ENCODE results near the gene ARHGAP31. TPM values are rescaled to one million over a fixed set of nuclear protein-coding genes. Genes with fewer than 3 reads are reported as not detected.

Gene ARHGAP31
- polyA plus RNA-seq, 6 donors from 2014 or later: 0.54 to 1.5 (median 0.83) TPM; not detected in 1

GRCh38 chr3:119401503-119402440 is 107.6 kb downstream of the ARHGAP31 start:
- Mint-ChIP-seq H3K9me3 (no peaks in the 10 kb centered on the region), H3K27ac (peak overlapping the region in 1 of 6 donors; percentile 47), H3K36me3 (no peaks in the 10 kb centered on the region), H3K27me3 (no peaks in the 10 kb centered on the region), H3K4me1 (peaks cover 0 to 7% (median 4%) of the 10 kb centered on the region in 3 donors), H3K4me3 (no peak overlapping the region)
- DNase-seq: no peak
- ATAC-seq (ENCODE audit: low read depth in 2 of 2): no peak

- Mint-ChIP-seq H3K4me1 (peaks cover 0 to 7% (median 4%) of the 10 kb centered on the region in 3 donors), H3K4me3 (no peak overlapping the region), H3K36me3 (no peaks in the 10 kb centered on the region), H3K27ac (no peak overlapping the region), H3K27me3 (no peaks in the 10 kb centered on the region), H3K9me3 (no peaks in the 10 kb centered on the region)
- DNase-seq (no peak), ATAC-seq (ENCODE audit: low read depth in 2 of 2) (no peak)
Observed at GRCh38 chr3:119402791-119403190, 108.6 kb downstream of the ARHGAP31 start.

DNA sequence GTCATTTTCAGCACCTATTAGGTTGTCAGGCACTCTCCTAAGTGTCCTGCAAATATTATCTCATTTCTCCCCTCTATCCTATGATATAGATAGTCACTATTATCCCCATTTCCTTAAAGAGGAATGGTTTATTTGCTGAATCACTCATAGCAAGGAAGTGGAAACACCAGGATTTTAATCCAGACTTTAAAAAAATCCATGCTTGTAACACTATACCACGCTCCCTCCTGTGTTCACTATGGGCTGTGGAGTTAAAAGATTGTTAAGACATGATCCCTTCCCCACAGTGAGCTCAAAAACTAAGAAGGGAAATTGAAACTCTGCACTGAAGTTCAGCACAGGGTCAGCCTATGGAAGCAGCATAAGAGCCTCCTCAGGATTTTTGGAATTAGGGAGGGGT is 109.0 kb downstream of the ARHGAP31 start:
- Mint-ChIP-seq H3K9me3 (no peaks in the 10 kb centered on the region), H3K4me3 (no peak overlapping the region), H3K27me3 (no peaks in the 10 kb centered on the region), H3K27ac (no peak overlapping the region), H3K36me3 (no peaks in the 10 kb centered on the region), H3K4me1 (peaks cover 0 to 7% (median 4%) of the 10 kb centered on the region in 3 donors)
- no peak for ATAC-seq (ENCODE audit: low read depth in 2 of 2)
- no peak for DNase-seq

DNA sequence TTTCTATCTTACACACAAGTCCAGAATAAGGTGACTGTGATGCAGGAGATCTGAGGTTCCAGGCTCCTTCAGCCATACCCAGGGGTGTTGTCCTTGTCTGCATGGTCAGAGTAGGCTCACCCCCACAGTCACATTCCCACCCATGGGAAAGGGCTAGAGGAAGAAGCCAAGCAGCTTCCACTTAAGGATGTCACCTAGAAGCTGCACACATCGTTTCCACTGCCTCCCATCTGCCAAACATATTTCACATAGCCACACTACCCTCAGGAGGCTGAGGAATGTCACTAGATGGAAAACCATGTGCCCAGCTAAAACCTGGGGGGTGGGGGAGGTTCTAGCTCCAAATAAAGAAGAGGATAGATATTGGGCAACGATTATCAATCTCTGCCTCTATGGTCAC is 111.1 kb downstream of the ARHGAP31 start:
- Mint-ChIP-seq H3K27me3 (no peaks in the 10 kb centered on the region), H3K9me3 (no peaks in the 10 kb centered on the region), H3K4me1 (peaks cover 0 to 7% (median 4%) of the 10 kb centered on the region in 3 donors), H3K36me3 (peaks cover 4% of the 10 kb centered on the region in 2 donors), H3K27ac (no peak overlapping the region), H3K4me3 (no peak overlapping the region)
- ATAC-seq (ENCODE audit: low read depth in 2 of 2) (no peak), DNase-seq (no peak)

GRCh38 chr3:119408243-119408950 is 114.2 kb downstream of the ARHGAP31 start:
- Mint-ChIP-seq H3K4me1 (no peaks in the 10 kb centered on the region), H3K27me3 (no peaks in the 10 kb centered on the region), H3K9me3 (no peaks in the 10 kb centered on the region), H3K36me3 (peaks cover 4 to 15% of the 10 kb centered on the region in 2 donors), H3K27ac (no peak overlapping the region), H3K4me3 (no peak overlapping the region)
- DNase-seq (no peak), ATAC-seq (ENCODE audit: low read depth in 2 of 2) (no peak)

DNA sequence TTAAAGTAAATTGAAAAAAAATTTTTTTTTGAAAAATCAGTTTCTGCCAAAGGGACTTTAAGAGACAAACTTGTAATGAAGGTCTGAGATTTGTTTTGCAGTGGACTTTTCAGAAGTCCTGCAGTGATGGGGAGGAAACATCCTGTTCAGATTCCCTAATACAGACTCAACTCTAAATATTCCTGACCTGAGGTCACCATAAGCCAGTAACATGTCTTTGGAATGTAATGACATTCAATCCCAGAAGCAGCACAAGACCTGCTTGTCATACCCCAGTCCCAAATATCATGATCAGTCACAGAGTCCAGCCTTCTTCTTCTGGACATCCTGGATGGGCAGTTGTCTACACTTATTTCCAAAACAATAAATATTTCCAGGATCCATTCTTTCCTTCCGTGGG is 115.7 kb downstream of the ARHGAP31 start:
- ATAC-seq (ENCODE audit: low read depth in 2 of 2) (no peak), DNase-seq (no peak)
- H3K4me1 Mint-ChIP-seq: no peaks in the 10 kb centered on the region
- no peaks in the 10 kb centered on the region for H3K27me3 Mint-ChIP-seq
- no peak overlapping the region for H3K4me3 Mint-ChIP-seq
- no peak overlapping the region for H3K27ac Mint-ChIP-seq
- H3K9me3 Mint-ChIP-seq: no peaks in the 10 kb centered on the region
- H3K36me3 Mint-ChIP-seq: peaks cover 4 to 15% of the 10 kb centered on the region in 2 donors

GRCh38 chr3:119413603-119414280 is 119.6 kb downstream of the ARHGAP31 start:
- no peak for ATAC-seq (ENCODE audit: low read depth in 2 of 2)
- Mint-ChIP-seq H3K27me3 (no peaks in the 10 kb centered on the region), H3K27ac (no peak overlapping the region), H3K9me3 (no peaks in the 10 kb centered on the region), H3K4me1 (no peaks in the 10 kb centered on the region), H3K4me3 (no peak overlapping the region), H3K36me3 (peaks cover 3 to 15% of the 10 kb centered on the region in 2 donors)
- DNase-seq: no peak

DNA sequence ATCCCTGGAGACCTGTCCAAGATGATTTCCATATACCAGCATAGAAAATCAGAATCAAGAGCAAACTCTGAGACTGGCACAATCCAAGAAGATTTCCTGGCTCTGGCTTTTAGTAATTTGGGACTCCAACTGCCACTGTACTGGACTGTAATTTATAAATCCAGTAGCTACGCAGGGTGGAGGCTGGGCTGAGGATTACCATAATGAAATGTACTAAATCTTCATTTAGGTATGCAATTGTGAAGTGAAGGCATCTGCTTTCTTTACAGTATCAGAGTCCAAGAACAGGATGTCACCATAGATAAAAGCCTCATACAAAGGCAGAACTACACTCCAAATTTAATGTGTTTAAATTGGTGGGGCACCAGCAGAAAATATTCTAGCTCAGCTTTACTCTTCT is 122.7 kb downstream of the ARHGAP31 start:
- no peaks in the 10 kb centered on the region for H3K36me3 Mint-ChIP-seq
- no peaks in the 10 kb centered on the region for H3K4me1 Mint-ChIP-seq
- no peaks in the 10 kb centered on the region for H3K9me3 Mint-ChIP-seq
- ATAC-seq (ENCODE audit: low read depth in 2 of 2) (no peak), DNase-seq (no peak)
- H3K27me3 Mint-ChIP-seq: no peaks in the 10 kb centered on the region
- no peak overlapping the region for H3K4me3 Mint-ChIP-seq
- H3K27ac Mint-ChIP-seq: no peak overlapping the region

- ATAC-seq (ENCODE audit: low read depth in 2 of 2): no peak
Observed at GRCh38 chr3:119417771-119418512, 123.8 kb downstream of the ARHGAP31 start.

DNA sequence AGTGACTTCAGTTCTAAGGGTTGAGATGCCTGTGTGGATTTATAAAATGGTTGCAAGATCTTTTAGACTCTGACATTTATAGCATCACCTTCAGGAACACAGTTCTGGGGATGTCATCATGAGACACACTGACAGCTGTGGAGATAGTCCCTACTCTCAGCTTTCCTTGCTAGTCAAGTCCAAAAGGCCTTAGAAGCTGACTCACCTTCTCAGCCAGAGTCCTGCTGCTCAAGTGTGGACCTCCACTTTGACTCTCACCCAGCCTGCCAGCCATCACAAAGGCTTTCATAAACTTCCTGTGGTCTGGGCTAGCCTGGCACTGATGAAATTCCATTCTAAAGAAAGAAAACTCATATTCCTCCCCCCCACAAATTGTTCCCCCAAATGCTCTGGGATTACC is 124.5 kb downstream of the ARHGAP31 start:
- Mint-ChIP-seq H3K27me3 (no peaks in the 10 kb centered on the region), H3K36me3 (no peaks in the 10 kb centered on the region), H3K27ac (no peak overlapping the region), H3K4me1 (no peaks in the 10 kb centered on the region), H3K4me3 (no peak overlapping the region), H3K9me3 (peaks cover 0 to 5% (median 0%) of the 10 kb centered on the region in 7 donors)
- ATAC-seq (ENCODE audit: low read depth in 2 of 2): no peak
- no peak for DNase-seq

More at GRCh38 chr3:119417771-119418512, 123.8 kb downstream of the ARHGAP31 start:
- Mint-ChIP-seq H3K4me3 (no peak overlapping the region), H3K27me3 (no peaks in the 10 kb centered on the region), H3K27ac (no peak overlapping the region), H3K36me3 (no peaks in the 10 kb centered on the region), H3K4me1 (no peaks in the 10 kb centered on the region), H3K9me3 (peaks cover 0 to 2% (median 0%) of the 10 kb centered on the region in 7 donors)
- DNase-seq: no peak

DNA sequence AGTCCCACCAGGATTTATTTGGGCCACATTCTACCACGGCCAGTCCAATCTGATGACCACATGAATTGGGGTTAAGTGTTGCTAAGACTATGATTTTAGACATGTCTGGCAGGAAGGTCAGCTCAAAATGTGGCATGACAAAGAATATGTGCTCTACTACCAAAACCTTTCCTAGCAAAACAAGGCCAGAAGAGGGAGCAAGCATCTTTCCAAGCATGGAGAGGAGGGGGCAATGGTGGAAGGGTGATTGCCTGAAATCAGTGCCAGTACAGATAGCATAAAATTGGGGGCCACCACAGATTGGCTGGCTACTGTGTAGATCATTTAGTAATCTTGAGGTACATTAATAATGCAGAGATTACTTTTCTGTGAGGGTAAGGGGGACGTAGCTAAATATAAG is 126.0 kb downstream of the ARHGAP31 start:
- no peaks in the 10 kb centered on the region for H3K4me1 Mint-ChIP-seq
- H3K27ac Mint-ChIP-seq: no peak overlapping the region
- no peak for DNase-seq
- H3K9me3 Mint-ChIP-seq: peaks cover 0 to 13% (median 6%) of the 10 kb centered on the region in 7 donors
- no peak overlapping the region for H3K4me3 Mint-ChIP-seq
- no peak for ATAC-seq (ENCODE audit: low read depth in 2 of 2)
- H3K36me3 Mint-ChIP-seq: no peaks in the 10 kb centered on the region
- no peaks in the 10 kb centered on the region for H3K27me3 Mint-ChIP-seq

DNA sequence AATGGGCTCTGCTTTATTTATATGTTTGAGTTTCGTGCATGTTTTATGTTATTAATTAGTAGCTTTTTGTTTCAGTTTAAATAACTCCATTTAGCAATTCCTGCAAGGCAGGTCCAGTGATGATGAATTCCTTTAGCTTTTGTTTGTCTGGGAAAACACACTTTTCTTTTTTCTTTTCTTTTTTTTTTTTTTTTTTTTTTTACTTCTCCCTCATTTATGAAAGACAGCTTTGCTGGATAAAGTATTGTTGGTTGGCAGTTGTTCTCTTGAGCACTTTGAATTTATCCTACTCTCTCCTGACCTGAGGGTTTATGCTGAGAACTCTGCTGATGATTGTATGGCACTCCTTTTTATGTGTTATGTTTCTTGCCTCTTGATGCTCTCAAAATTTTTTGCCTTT is 133.5 kb downstream of the ARHGAP31 start:
- H3K9me3 Mint-ChIP-seq: peaks cover 24 to 79% (median 62%) of the 10 kb centered on the region in 7 donors
- no peaks in the 10 kb centered on the region for H3K4me1 Mint-ChIP-seq
- ATAC-seq (ENCODE audit: low read depth in 2 of 2) (no peak), DNase-seq (no peak)
- H3K36me3 Mint-ChIP-seq: peaks cover 41 to 59% of the 10 kb centered on the region in 2 donors
- H3K27me3 Mint-ChIP-seq: no peaks in the 10 kb centered on the region
- H3K27ac Mint-ChIP-seq: no peak overlapping the region
- H3K4me3 Mint-ChIP-seq: peak overlapping the region in 1 of 8 donors; percentile 52

- ATAC-seq (ENCODE audit: low read depth in 2 of 2): no peak
- no peak overlapping the region for H3K4me3 Mint-ChIP-seq
- peaks cover 47 to 61% of the 10 kb centered on the region in 2 donors for H3K36me3 Mint-ChIP-seq
- no peaks in the 10 kb centered on the region for H3K27me3 Mint-ChIP-seq
- no peak overlapping the region for H3K27ac Mint-ChIP-seq
- no peaks in the 10 kb centered on the region for H3K4me1 Mint-ChIP-seq
- H3K9me3 Mint-ChIP-seq: peaks cover 24 to 78% (median 60%) of the 10 kb centered on the region in 7 donors
- DNase-seq: no peak
Observed at GRCh38 chr3:119428538-119428937, 134.4 kb downstream of the ARHGAP31 start.
